Measurements from ENCODE around the gene EPHB1.
"Not testable (repeated sequence)": the region's sequence is repeated elsewhere in the genome, so short reads cannot be mapped to it uniquely, and the experiment has no call there.

Gene EPHB1

GRCh38 chr3:135229018-135229495 is 434.0 kb downstream of the EPHB1 start:
- no peak for DNase-seq

- no peak for DNase-seq
Measured at GRCh38 chr3:135231737-135232136, 436.7 kb downstream of the EPHB1 start.

- no peak for DNase-seq
Measured at GRCh38 chr3:135232226-135232625, 437.2 kb downstream of the EPHB1 start.

GRCh38 chr3:135233476-135233875 is 438.4 kb downstream of the EPHB1 start:
- DNase-seq, result not testable (repeated sequence)

- no peak for DNase-seq
Measured at GRCh38 chr3:135235541-135235940, 440.5 kb downstream of the EPHB1 start.

- no peak for DNase-seq
Measured at GRCh38 chr3:135237371-135238143, 442.5 kb downstream of the EPHB1 start.

GRCh38 chr3:135238236-135238830 is 443.3 kb downstream of the EPHB1 start:
- DNase-seq, result no peak

GRCh38 chr3:135238871-135239614 is 444.0 kb downstream of the EPHB1 start:
- DNase-seq, result no peak

- no peak for DNase-seq
Measured at GRCh38 chr3:135239615-135239884, 444.5 kb downstream of the EPHB1 start.

- no peak for DNase-seq
Measured at GRCh38 chr3:135240426-135240825, 445.4 kb downstream of the EPHB1 start.

GRCh38 chr3:135242285-135242684 is 447.2 kb downstream of the EPHB1 start:
- no peak for DNase-seq

GRCh38 chr3:135243616-135244015 is 448.6 kb downstream of the EPHB1 start:
- DNase-seq, result no peak

- DNase-seq, result no peak
Measured at GRCh38 chr3:135246027-135246426, 451.0 kb downstream of the EPHB1 start.

- DNase-seq, result no peak
Measured at GRCh38 chr3:135248213-135248612, 453.2 kb downstream of the EPHB1 start.

GRCh38 chr3:135249186-135249585 is 454.1 kb downstream of the EPHB1 start:
- no peak for DNase-seq

- DNase-seq, result no peak
Measured at GRCh38 chr3:135258916-135259315, 463.9 kb downstream of the EPHB1 start.

GRCh38 chr3:135260025-135260424 is 465.0 kb downstream of the EPHB1 start:
- DNase-seq, result no peak

GRCh38 chr3:135261214-135261775 is 466.2 kb downstream of the EPHB1 start:
- no peak for DNase-seq

- no peak for DNase-seq
Measured at GRCh38 chr3:135261916-135262315, 466.9 kb downstream of the EPHB1 start.

GRCh38 chr3:135262441-135262840 is 467.4 kb downstream of the EPHB1 start:
- no peak for DNase-seq

- no peak for DNase-seq
Measured at GRCh38 chr3:135263331-135263730, 468.3 kb downstream of the EPHB1 start.

GRCh38 chr3:135267487-135267886 is 472.4 kb downstream of the EPHB1 start:
- no peak for DNase-seq

GRCh38 chr3:135268941-135269532 is 474.0 kb downstream of the EPHB1 start:
- DNase-seq, result no peak
